ENCODE data around the gene NTF3. TPM values are rescaled to one million over a fixed set of nuclear protein-coding genes. Genes with fewer than 3 reads are reported as not detected.

Gene NTF3
- total and polyA plus RNA-seq, 12 donors: 0.20 to 2.2 (median 0.79) TPM; not detected in 1

DNA sequence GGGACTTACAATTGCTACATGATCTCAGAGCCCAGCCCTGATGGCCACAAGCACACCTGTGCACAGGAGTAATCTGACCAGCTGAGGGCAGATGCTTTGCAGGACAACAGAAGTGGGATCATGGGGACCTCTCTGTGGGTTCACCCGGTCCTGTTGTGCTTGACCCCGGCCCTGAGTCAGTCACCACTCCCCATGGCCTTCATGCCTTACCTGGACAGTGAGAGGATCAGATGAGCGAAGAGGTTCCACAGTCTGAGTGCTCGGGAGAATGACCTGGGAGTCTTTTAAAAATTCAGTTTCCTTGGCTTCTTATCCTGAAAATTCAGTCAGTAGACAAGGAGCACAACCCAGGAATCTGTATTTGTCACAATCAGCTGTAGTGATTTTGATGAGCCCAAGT, 88.1 kb downstream of the NTF3 start:
- no peaks in the 10 kb centered on the region for H3K4me1 ChIP-seq

DNA sequence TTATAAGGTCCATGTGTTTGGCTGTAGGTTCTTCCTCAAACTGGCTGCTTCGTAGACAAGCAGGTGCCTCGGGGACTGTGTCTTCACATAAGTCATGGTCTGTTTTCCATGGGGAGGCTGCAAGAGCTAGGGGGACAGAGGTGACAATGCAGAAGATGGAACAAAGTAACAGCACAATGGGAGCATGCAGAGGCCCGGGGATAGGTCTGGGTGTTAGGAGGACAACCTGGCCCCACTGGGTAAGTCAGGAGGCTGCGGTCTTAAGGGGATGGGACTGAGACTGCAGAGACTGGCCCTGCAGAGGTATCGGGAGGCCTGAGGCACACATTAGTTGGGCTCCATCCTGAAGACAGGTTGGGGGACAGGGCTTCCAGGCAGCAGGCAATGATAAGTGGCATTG, 88.9 kb downstream of the NTF3 start:
- no peaks in the 10 kb centered on the region for H3K9me3 ChIP-seq
- intact Hi-C loops (cut with DNase I): no loop called here
- WGBS, 2 donors: 95 to 97% methylated on average over 5 of the region's 5 CpGs
- DNase-seq (no peak), ATAC-seq (no peak)
- H3K27me3 ChIP-seq: no peaks in the 10 kb centered on the region
- H3K36me3 ChIP-seq: no peaks in the 10 kb centered on the region
- no peaks in the 10 kb centered on the region for H3K4me1 ChIP-seq
- no peak overlapping the region for H3K27ac ChIP-seq
- TF ChIP-seq, protein P1, sequence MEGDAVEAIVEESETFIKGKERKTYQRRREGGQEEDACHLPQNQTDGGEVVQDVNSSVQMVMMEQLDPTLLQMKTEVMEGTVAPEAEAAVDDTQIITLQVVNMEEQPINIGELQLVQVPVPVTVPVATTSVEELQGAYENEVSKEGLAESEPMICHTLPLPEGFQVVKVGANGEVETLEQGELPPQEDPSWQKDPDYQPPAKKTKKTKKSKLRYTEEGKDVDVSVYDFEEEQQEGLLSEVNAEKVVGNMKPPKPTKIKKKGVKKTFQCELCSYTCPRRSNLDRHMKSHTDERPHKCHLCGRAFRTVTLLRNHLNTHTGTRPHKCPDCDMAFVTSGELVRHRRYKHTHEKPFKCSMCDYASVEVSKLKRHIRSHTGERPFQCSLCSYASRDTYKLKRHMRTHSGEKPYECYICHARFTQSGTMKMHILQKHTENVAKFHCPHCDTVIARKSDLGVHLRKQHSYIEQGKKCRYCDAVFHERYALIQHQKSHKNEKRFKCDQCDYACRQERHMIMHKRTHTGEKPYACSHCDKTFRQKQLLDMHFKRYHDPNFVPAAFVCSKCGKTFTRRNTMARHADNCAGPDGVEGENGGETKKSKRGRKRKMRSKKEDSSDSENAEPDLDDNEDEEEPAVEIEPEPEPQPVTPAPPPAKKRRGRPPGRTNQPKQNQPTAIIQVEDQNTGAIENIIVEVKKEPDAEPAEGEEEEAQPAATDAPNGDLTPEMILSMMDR (IDR thresholded peaks at IDR 0.05): no peak
- no peak overlapping the region for H3K4me3 ChIP-seq

More for the DNA sequence above, 88.1 kb downstream of the NTF3 start:
- no peaks in the 10 kb centered on the region for H3K9me3 ChIP-seq
- no peak overlapping the region for H3K27ac ChIP-seq
- no peaks in the 10 kb centered on the region for H3K36me3 ChIP-seq
- intact Hi-C loops (cut with DNase I): no loop called here
- DNase-seq (no peak), ATAC-seq (no peak)
- no peak overlapping the region for H3K4me3 ChIP-seq
- H3K27me3 ChIP-seq: peaks cover 0 to 5% (median 0%) of the 10 kb centered on the region in 7 donors
- TF ChIP-seq, protein P1 (IDR thresholded peaks at IDR 0.05): no peak
- 94 to 99% methylated on average over 4 of the region's 4 CpGs for WGBS, 2 donors

DNA sequence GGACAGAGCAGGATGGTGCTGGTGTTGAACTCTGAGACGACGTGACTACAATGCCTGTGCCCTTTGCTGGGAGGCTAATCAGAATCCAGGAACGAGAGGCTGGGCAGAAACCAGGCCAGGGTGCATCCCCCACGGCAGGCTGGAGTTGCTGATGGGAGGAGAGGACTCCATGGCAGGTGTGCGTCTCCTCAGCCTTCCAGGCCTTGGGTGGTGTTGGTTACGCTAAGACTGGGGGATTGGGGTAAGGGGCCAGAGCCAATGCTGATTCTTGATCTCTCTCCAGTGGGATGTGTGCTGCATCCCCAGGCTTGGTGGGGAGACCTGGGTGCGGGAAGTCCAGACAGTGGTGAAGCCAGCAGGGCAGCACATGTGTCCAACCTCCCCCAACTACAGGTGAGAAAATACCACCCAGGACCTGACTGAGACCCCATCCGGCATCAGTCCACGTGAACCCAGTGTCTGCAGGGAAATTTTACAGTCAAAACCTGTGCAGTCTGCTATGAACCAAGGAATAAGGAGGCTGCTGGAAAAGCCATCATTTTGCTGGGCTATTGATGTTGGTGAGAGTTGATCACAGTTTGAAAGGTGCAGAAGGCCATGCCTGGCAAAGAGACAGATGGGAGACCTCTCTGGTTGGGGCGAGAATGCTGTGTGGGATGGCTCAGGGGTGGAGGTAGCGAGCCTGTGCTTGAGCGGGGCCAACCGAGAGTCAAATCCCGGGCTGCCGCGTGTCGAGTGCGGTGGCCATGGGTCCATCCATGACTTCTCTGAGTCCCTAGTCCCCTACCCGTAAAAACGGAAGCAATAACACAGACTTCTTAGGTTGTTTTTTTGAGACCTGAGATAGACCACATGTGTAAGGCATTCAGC, 89.8 kb downstream of the NTF3 start:
- Histone ChIP-seq H3K4me3 (no peak overlapping the region), H3K27me3 (no peaks in the 10 kb centered on the region), H3K36me3 (no peaks in the 10 kb centered on the region), H3K4me1 (no peaks in the 10 kb centered on the region), H3K27ac (no peak overlapping the region), H3K9me3 (no peaks in the 10 kb centered on the region)
- WGBS, 2 donors: 93% methylated on average over 20 of the region's 20 CpGs
- intact Hi-C loops (cut with DNase I): no loop called here
- ATAC-seq (no peak), DNase-seq (no peak)
- TF ChIP-seq, protein P1 (IDR thresholded peaks at IDR 0.05): no peak

DNA sequence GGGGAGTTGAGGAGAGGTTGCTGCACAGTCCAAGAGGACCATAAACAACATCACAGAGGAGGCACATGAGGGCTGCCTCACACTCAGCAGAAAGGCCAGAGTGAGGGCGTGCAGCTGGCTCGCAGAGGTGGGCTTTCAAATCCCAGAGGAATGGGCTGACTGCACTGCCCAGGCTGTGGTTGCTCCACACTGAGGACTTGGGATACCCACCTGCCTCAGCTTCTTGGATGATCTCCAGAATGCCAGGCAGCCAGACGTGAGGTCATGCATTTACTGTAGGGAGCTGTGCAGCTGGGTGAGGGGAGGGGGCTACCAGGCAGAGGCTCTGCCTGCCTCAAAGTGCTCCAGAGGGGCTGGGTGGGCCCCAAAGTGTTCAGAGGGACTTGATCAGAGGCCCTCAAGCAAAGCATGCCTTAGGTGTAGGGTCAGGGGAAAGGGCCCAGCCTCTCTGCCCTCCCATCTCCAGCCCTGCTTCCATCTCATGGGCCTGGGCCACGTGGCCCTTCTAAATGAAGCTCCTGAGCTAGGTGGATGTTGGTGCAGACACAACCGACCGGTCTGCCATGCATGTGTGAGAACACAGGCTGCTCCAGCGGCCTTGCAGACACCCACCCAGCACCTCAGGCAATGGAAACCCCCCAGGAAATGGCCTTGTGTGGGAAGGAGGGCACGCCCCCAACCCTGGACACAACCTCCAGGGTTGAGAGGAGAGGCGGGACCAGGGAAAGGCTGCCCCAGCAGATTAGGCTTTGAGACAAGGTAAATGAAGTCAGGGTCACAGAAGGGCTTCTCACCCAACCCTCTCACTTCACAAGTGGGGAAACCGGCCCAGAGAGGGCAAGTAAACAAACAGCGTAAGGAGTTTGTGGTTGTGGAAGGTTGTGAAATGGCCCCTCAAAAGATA, 90.8 kb downstream of the NTF3 start:
- intact Hi-C loops (cut with DNase I): no loop called here
- no peaks in the 10 kb centered on the region for H3K36me3 ChIP-seq
- H3K9me3 ChIP-seq: no peaks in the 10 kb centered on the region
- H3K27me3 ChIP-seq: no peaks in the 10 kb centered on the region
- H3K27ac ChIP-seq: no peak overlapping the region
- no peaks in the 10 kb centered on the region for H3K4me1 ChIP-seq
- no peak overlapping the region for H3K4me3 ChIP-seq
- TF ChIP-seq, protein P1 (IDR thresholded peaks at IDR 0.05): no peak
- WGBS, 2 donors: 83 to 87% methylated on average over 11 of the region's 11 CpGs
- ATAC-seq: no peak
- no peak for DNase-seq

All from heart right ventricle (tissue), 16 donors.